Chondrocyte (in vitro differentiated cells): ENCODE results near the gene MAP1LC3C. TPM values are rescaled to one million over a fixed set of nuclear protein-coding genes. Genes with fewer than 3 reads are reported as not detected.

Experiments
- DNase-seq: peaks from one replicate; pipeline ENCODE4 v3.0.0; 2021; ENCODE audit warnings: mixed read lengths, low spot score
- H3K27ac Mint-ChIP-seq: one replicate; pipeline ENCODE4 v1.8.0; 2021; ENCODE audit warnings: mild to moderate bottlenecking, moderate library complexity, mixed read lengths; ENCODE audit not compliant: unreplicated experiment
- H3K27me3 Mint-ChIP-seq: 2 replicates; pipeline ENCODE4 v1.8.0; 2021; ENCODE audit warnings: low read depth, mixed read lengths
- H3K36me3 Mint-ChIP-seq: 2 replicates; pipeline ENCODE4 v1.8.0; 2021; ENCODE audit warnings: low read depth, mixed read lengths
- H3K4me1 Mint-ChIP-seq: 2 replicates; pipeline ENCODE4 v1.8.0; 2021; ENCODE audit warnings: low read depth, mild to moderate bottlenecking, mixed read lengths
- H3K4me3 Mint-ChIP-seq: one replicate; pipeline ENCODE4 v1.8.0; 2021; ENCODE audit warnings: mild to moderate bottlenecking, moderate library complexity, mixed read lengths; ENCODE audit not compliant: unreplicated experiment
- H3K9me3 Mint-ChIP-seq: 2 replicates; pipeline ENCODE4 v1.8.0; 2021; ENCODE audit warnings: low read depth, mixed read lengths
- CTCF ChIP-seq: fragments of 200-600 bp; sonication (generic); IDR thresholded peaks from 2 replicates; pipeline ENCODE4 v1.5.0; 2021; ENCODE audit warnings: antibody characterized with exemption, mild to moderate bottlenecking, moderate library complexity
- total RNA-seq: library from RNA; stranded (reverse); gene quantifications from 3 replicates; pipeline ENCODE4 v1.2.1, GENCODE V29; 2021

The MAP1LC3C gene
- total RNA-seq, 1 donor from 2014 or later: 0.65 TPM

GRCh38 chr1:242025681-242026080, 26.8 kb upstream of the MAP1LC3C start:
- Mint-ChIP-seq H3K27me3 (peaks cover 9% of the 10 kb centered on the region), H3K9me3 (peaks cover 2% of the 10 kb centered on the region), H3K27ac (no peak overlapping the region), H3K36me3 (no peaks in the 10 kb centered on the region), H3K4me3 (no peak overlapping the region), H3K4me1 (no peaks in the 10 kb centered on the region)
- DNase-seq: no peak
- no peak for TF ChIP-seq CTCF

- no peaks in the 10 kb centered on the region for H3K36me3 Mint-ChIP-seq
- no peak overlapping the region for H3K4me3 Mint-ChIP-seq
Measured at GRCh38 chr1:242023805-242024204, 24.9 kb upstream of the MAP1LC3C start.

GRCh38 chr1:242019018-242019417, 20.1 kb upstream of the MAP1LC3C start:
- TF ChIP-seq CTCF: no peak
- H3K36me3 Mint-ChIP-seq: no peaks in the 10 kb centered on the region
- H3K27me3 Mint-ChIP-seq: no peaks in the 10 kb centered on the region
- H3K27ac Mint-ChIP-seq: no peak overlapping the region
- no peak overlapping the region for H3K4me3 Mint-ChIP-seq
- peaks cover 6% of the 10 kb centered on the region for H3K4me1 Mint-ChIP-seq
- peaks cover 2% of the 10 kb centered on the region for H3K9me3 Mint-ChIP-seq
- DNase-seq: no peak

More at GRCh38 chr1:242023805-242024204, 24.9 kb upstream of the MAP1LC3C start:
- DNase-seq: no peak
- H3K27me3 Mint-ChIP-seq: peaks cover 9% of the 10 kb centered on the region
- peaks cover 2% of the 10 kb centered on the region for H3K9me3 Mint-ChIP-seq
- peaks cover 6% of the 10 kb centered on the region for H3K4me1 Mint-ChIP-seq
- H3K27ac Mint-ChIP-seq: no peak overlapping the region
- no peak for TF ChIP-seq CTCF

- Mint-ChIP-seq H3K4me1 (peaks cover 6% of the 10 kb centered on the region), H3K4me3 (no peak overlapping the region), H3K27ac (no peak overlapping the region), H3K27me3 (no peaks in the 10 kb centered on the region), H3K9me3 (peaks cover 2% of the 10 kb centered on the region), H3K36me3 (no peaks in the 10 kb centered on the region)
- DNase-seq: no peak
- peak; percentile 85 for TF ChIP-seq CTCF
Measured at GRCh38 chr1:242017580-242018233, 18.8 kb upstream of the MAP1LC3C start.

GRCh38 chr1:242016479-242016878, 17.6 kb upstream of the MAP1LC3C start:
- Mint-ChIP-seq H3K4me1 (peaks cover 6% of the 10 kb centered on the region), H3K27me3 (no peaks in the 10 kb centered on the region)
- TF ChIP-seq CTCF: no peak

More at GRCh38 chr1:242016479-242016878, 17.6 kb upstream of the MAP1LC3C start:
- no peak overlapping the region for H3K27ac Mint-ChIP-seq
- no peaks in the 10 kb centered on the region for H3K9me3 Mint-ChIP-seq
- no peaks in the 10 kb centered on the region for H3K36me3 Mint-ChIP-seq
- H3K4me3 Mint-ChIP-seq: no peak overlapping the region
- no peak for DNase-seq
